Epithelial cell of proximal tubule (primary cell): ENCODE results near the gene FAT1. TPM values are rescaled to one million over a fixed set of nuclear protein-coding genes. Genes with fewer than 3 reads are reported as not detected.

Experiments used
- DNase-seq: peaks from one replicate; pipeline ENCODE4 v3.0.0-alpha.2; 2011; ENCODE audit warnings: low read depth
- H3K4me3 ChIP-seq: 2 replicates; pipeline ENCODE4 v1.5.1; 2011; ENCODE audit warnings: low read depth, mild to moderate bottlenecking, low read length
- CTCF ChIP-seq: conservative IDR thresholded peaks from 2 replicates; pipeline ENCODE4 v1.5.1; 2012; ENCODE audit warnings: low read depth, mild to moderate bottlenecking, low read length
- total RNA-seq: library from RNA; depleted of rRNA; stranded (reverse); fragments of >200 nt; gene quantifications from 2 replicates; pipeline ENCODE4 v1.2.3, GENCODE V29; 2015

The FAT1 gene
- total RNA-seq, 1 donor from 2014 or later, result 178 TPM

- H3K4me3 ChIP-seq, result no peak overlapping the region
- DNase-seq, result no peak
- TF ChIP-seq CTCF, result no peak
Measured at GRCh38 chr4:186714006-186714675, 9.5 kb downstream of the FAT1 start.

DNA sequence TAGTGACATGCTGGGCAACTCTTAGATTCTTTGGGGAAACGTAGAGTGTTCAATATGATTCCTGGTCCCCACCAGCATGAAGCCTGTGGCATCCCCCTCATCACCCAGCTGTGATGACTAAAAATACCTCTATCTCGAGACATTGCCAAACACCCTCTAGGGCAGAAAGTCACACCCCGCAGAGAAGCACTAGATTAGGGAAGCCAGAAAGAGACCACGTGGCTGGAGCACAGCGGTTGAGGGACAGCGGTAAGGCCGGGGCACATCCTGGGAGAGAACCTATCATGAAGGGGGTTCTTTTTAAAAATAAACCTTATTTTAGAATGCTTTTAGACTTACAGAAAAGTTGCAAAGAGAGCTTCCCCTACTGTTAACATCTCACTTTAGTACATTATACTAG, 11.0 kb downstream of the FAT1 start:
- no peak for TF ChIP-seq CTCF
- no peak for DNase-seq
- H3K4me3 ChIP-seq, result no peak overlapping the region

DNA sequence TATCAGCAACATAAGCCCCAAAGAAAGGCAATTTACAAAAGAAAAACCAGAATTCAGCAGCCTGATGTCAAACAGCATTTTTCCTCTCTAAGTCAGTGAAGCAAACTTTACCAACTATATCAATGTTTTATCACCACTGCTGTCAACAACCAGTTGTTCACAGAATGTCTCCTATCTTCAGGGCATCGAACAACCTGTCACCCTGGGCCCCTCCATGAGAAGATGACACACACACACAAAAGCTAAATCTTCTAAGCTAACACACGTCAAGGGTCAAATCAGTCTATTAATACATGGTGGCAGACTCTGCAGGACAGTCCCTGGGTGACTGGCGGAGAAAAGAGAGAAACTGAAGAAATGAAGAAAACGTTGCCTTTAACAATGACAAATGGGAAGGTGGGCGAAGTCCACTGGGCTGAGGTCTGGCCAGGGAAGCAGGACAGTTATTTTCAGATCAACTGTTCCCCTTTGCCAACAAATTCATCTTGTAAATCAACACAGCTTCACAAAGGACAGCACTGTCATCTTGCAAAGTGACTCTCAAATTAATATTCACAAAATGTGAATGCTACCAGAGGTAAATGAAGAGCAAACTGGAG, 13.0 kb downstream of the FAT1 start:
- TF ChIP-seq CTCF, result no peak
- no peak overlapping the region for H3K4me3 ChIP-seq
- no peak for DNase-seq

DNA sequence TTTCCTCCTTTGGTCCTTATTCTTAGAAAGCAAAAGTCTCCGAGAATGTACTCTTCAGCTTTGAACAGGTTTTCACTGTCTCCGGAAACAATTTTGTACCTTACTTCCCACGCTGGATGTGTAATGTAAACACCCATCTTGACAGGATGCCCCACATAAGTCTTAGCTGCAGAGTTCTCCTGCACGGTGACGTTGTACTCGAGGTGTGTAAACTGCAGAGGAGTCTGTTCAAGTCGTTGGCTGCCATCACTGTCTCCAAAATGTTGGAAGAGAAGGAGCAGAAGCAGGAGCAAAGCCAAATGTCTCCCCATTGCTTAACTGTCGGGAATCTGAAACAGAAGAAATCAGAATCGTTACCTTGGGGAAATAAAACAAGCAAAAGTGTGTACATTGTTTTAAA, 14.1 kb downstream of the FAT1 start:
- TF ChIP-seq CTCF, result no peak
- H3K4me3 ChIP-seq, result no peak overlapping the region
- DNase-seq, result no peak

- DNase-seq, result no peak
Measured at GRCh38 chr4:186708554-186708953, 15.1 kb downstream of the FAT1 start.

DNA sequence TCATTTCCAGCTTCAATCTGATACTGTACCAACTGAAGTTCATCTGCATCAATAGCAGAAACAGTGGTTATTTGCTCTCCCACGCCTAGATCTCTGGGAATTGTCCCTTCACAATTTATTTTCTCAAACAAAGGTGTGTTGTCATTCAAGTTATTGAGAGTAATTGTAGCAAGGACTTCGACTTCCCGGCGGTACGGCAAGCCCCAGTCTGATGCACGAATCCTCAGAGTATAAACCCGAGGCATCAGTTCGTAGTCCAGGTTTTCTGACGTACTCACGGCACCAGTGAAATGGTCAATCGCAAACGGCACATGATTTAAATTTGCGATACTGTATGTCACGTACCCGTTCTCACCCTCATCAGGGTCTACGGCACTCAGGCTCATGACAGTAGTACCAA, 15.7 kb downstream of the FAT1 start:
- DNase-seq, result no peak
- no peak overlapping the region for H3K4me3 ChIP-seq
- no peak for TF ChIP-seq CTCF

More at GRCh38 chr4:186708554-186708953, 15.1 kb downstream of the FAT1 start:
- TF ChIP-seq CTCF, result no peak
- H3K4me3 ChIP-seq, result no peak overlapping the region

DNA sequence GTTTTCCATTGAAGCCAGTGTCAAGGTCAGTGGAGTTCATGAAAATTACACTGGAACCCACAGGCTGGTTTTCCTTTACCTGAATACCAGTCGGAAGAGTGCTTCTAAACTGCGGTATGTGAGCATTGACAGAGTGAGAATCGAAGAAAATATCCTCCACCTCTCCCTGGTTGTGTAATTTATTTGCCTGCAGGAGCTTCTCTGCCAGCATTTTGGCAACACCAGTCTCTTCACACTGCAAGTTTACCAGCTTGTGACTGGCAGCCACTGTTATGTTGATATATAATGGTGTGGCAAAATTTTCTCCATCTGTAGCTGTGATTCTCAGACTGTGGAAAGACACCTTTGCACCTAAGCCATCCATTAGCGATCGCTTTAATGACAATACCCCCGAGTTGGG, 16.1 kb downstream of the FAT1 start:
- H3K4me3 ChIP-seq, result no peak overlapping the region
- TF ChIP-seq CTCF, result no peak
- no peak for DNase-seq
